Parathyroid adenoma (tissue), 2 donors: ENCODE measurements around the gene HNRNPDL.
"Not testable (repeated sequence)": the region's sequence is repeated elsewhere in the genome, so short reads cannot be mapped to it uniquely, and the experiment has no call there.

Experiments
- H2AFZ ChIP-seq: fragments of 300-600 bp; sonication (generic); one replicate; pipeline ENCODE4 v1.7.0; 2017; ENCODE audit warnings: antibody characterized with exemption, mild to moderate bottlenecking
- H3K27ac ChIP-seq: fragments of 300-600 bp; sonication (generic); one replicate; pipeline ENCODE4 v1.7.0; 2017
- H3K27me3 ChIP-seq: fragments of 300-600 bp; sonication (generic); one replicate; pipeline ENCODE4 v1.7.0; 2017; ENCODE audit warnings: low read length; ENCODE audit not compliant: control insufficient read depth, insufficient read depth
- H3K36me3 ChIP-seq: fragments of 300-600 bp; sonication (generic); one replicate; pipeline ENCODE4 v1.7.0; 2017; ENCODE audit warnings: low read length; ENCODE audit not compliant: control insufficient read depth, insufficient read depth
- H3K4me1 ChIP-seq: fragments of 300-600 bp; sonication (generic); one replicate; pipeline ENCODE4 v1.7.0; 2017; ENCODE audit warnings: control low read depth
- H3K4me2 ChIP-seq: fragments of 300-600 bp; sonication (generic); one replicate; pipeline ENCODE4 v1.7.0; 2017; ENCODE audit warnings: low read length
- H3K4me3 ChIP-seq: fragments of 300-600 bp; sonication (generic); one replicate; pipeline ENCODE4 v1.7.0; 2017; ENCODE audit warnings: low read depth, low read length
- H3K79me2 ChIP-seq: fragments of 300-600 bp; sonication (generic); one replicate; pipeline ENCODE4 v1.7.0; 2017; ENCODE audit warnings: control low read depth
- H3K9ac ChIP-seq: fragments of 300-600 bp; sonication (generic); one replicate; pipeline ENCODE4 v1.7.0; 2017; ENCODE audit warnings: mild to moderate bottlenecking
- H3K9me3 ChIP-seq: fragments of 300-600 bp; sonication (generic); one replicate; pipeline ENCODE4 v1.7.0; 2017; ENCODE audit warnings: low read length; ENCODE audit not compliant: control insufficient read depth
- TF ChIP-seq, protein P1 (sequence below): fragments of 300-600 bp; sonication (generic); IDR thresholded peaks from one replicate; pipeline ENCODE4 v1.7.0; 2017; ENCODE audit warnings: antibody characterized with exemption, mild to moderate bottlenecking
- donor health status: primary hyperparathyroidism.

The HNRNPDL gene

DNA sequence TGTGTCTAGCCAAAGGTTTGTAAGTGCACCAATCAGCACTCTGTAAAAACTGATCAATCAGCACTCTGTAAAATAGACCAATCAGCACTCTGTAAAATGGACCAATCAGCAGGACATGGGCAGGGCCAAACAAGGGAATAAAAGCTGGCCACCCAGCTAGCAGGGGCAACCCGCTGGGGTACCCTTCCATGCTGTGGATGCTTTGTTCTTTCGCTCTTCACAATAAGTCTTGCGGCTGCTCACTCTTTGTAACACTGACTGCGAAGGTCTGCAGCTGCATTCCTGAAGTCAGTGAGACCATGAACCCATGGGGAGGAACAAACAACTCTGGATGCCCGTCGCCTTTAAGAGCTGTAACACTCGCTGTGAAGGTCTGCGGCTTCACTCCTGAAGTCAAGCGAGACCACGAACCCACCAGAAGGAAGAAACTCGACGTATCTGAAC is 14.3 kb downstream of the HNRNPDL start:
- Histone ChIP-seq H2AFZ (no peak overlapping the region), H3K79me2 (no peaks in the 10 kb centered on the region), H3K27ac (no peak overlapping the region), H3K4me1 (no peaks in the 10 kb centered on the region), H3K36me3 (no peaks in the 10 kb centered on the region), H3K9ac (no peak overlapping the region), H3K4me2 (no peak overlapping the region), H3K27me3 (no peaks in the 10 kb centered on the region), H3K9me3 (no peaks in the 10 kb centered on the region), H3K4me3 (no peak overlapping the region)
- TF ChIP-seq, protein P1, sequence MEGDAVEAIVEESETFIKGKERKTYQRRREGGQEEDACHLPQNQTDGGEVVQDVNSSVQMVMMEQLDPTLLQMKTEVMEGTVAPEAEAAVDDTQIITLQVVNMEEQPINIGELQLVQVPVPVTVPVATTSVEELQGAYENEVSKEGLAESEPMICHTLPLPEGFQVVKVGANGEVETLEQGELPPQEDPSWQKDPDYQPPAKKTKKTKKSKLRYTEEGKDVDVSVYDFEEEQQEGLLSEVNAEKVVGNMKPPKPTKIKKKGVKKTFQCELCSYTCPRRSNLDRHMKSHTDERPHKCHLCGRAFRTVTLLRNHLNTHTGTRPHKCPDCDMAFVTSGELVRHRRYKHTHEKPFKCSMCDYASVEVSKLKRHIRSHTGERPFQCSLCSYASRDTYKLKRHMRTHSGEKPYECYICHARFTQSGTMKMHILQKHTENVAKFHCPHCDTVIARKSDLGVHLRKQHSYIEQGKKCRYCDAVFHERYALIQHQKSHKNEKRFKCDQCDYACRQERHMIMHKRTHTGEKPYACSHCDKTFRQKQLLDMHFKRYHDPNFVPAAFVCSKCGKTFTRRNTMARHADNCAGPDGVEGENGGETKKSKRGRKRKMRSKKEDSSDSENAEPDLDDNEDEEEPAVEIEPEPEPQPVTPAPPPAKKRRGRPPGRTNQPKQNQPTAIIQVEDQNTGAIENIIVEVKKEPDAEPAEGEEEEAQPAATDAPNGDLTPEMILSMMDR: no peak

DNA sequence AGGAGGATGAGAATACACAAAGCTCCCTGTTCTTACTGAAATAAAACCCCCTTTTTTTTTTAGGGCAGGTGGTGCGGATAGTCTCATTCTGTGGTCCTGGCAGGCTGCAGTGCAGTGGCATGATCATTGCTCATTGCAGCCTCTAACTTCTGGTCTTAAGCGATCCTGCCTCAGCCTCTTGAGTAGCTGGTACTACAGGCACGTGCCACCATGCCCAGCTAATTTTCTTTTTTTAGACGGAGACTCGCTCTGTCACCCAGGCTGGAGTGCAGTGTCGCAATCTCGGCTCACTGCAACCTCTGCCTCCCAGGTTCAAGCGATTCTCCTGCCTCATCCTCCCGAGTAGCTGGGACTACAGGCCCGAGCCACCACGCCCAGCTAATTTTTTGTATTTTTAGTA is 15.2 kb downstream of the HNRNPDL start:
- H3K27ac ChIP-seq, H3K27me3 ChIP-seq, H3K4me2 ChIP-seq, H3K9me3 ChIP-seq, H3K79me2 ChIP-seq, H3K4me1 ChIP-seq, H3K9ac ChIP-seq, H3K36me3 ChIP-seq, H3K4me3 ChIP-seq, H2AFZ ChIP-seq: not testable (repeated sequence)

DNA sequence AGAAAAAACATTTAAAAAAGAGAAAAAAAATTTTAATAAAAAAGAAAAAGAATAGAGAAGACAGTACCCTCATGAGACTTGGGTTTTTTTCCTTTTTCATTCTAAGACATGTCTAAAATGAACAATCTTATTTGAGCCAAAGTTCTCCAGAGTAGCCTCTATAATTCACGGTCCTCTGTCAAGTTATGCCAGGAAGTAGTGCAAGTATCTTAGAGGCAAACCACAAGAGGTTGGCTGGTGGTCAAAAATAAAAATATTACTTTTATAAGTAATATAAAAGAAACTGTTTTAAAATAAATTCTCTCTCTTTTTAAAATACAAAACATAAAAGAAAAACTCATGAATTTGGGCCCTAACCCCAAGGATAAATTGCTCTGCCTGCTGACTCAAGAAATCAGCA is 26.5 kb downstream of the HNRNPDL start:
- TF ChIP-seq, protein P1: no peak
- no peaks in the 10 kb centered on the region for H3K36me3 ChIP-seq
- H3K27ac ChIP-seq: no peak overlapping the region
- H3K4me2 ChIP-seq: no peak overlapping the region
- no peaks in the 10 kb centered on the region for H3K27me3 ChIP-seq
- no peaks in the 10 kb centered on the region for H3K79me2 ChIP-seq
- H3K9me3 ChIP-seq: no peaks in the 10 kb centered on the region
- no peak overlapping the region for H3K9ac ChIP-seq
- no peaks in the 10 kb centered on the region for H3K4me1 ChIP-seq
- no peak overlapping the region for H2AFZ ChIP-seq
- H3K4me3 ChIP-seq: no peak overlapping the region

DNA sequence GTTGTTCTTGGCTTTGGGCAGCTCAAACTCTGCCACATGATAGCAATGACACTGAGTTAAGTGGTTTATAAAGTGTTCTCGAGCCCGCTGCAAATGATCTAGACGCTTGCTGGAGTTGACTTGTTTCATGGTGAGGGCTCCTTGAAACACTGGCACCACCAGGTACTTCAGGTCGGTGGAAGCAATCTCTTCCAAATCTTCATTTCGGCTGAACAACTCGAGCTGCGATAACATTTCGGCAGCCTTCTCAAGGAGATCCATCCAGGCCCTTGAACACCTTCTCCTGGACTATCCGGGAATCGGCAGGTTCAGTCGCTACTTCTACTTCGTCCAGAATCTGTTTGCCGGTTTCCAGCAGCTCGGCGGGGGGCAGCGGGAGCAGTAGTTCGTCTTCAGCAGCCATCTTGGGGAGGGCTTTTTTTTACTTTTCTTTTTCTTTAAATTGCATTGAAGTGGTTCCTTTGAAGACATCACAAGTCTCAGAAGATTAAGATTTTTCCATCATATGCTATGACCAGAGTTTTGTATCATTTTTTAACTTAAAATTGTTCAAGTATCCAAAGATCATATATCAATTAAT is 28.0 kb downstream of the HNRNPDL start:
- H3K27ac ChIP-seq: no peak overlapping the region
- H3K4me2 ChIP-seq: no peak overlapping the region
- no peaks in the 10 kb centered on the region for H3K27me3 ChIP-seq
- no peak overlapping the region for H3K9ac ChIP-seq
- no peak overlapping the region for H2AFZ ChIP-seq
- TF ChIP-seq, protein P1: no peak
- H3K4me3 ChIP-seq: no peak overlapping the region
- H3K9me3 ChIP-seq: no peaks in the 10 kb centered on the region
- no peaks in the 10 kb centered on the region for H3K79me2 ChIP-seq
- no peaks in the 10 kb centered on the region for H3K36me3 ChIP-seq
- no peaks in the 10 kb centered on the region for H3K4me1 ChIP-seq

DNA sequence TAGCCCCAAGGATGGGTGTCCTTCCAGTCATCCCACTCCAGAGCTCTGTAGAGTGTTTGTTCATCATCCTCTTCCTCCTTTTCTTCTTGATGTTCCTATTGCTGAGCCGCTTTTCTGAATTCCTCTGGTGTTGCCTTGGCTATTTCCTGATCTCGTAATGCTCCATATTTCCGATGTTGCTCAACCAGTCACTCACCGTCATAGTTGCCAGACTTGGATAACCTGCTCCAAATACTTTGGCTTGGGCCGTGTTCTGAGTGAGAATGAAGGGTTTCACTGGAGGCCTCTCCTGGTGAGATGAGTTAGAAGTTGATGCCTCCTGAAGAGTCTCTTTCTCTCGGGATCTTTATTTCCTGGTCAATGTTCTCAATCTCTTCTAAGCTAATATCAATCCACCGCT is 28.7 kb downstream of the HNRNPDL start:
- H3K9ac ChIP-seq: no peak overlapping the region
- no peak overlapping the region for H3K4me3 ChIP-seq
- no peaks in the 10 kb centered on the region for H3K4me1 ChIP-seq
- H3K9me3 ChIP-seq: no peaks in the 10 kb centered on the region
- H3K79me2 ChIP-seq: no peaks in the 10 kb centered on the region
- H2AFZ ChIP-seq: no peak overlapping the region
- no peaks in the 10 kb centered on the region for H3K36me3 ChIP-seq
- H3K27ac ChIP-seq: no peak overlapping the region
- TF ChIP-seq, protein P1: no peak
- no peaks in the 10 kb centered on the region for H3K27me3 ChIP-seq
- H3K4me2 ChIP-seq: no peak overlapping the region
